ENCODE measurements around the gene FAM89B.
A peak's percentile ranks its signal among the peaks of the same experiment; 100 is the strongest.
"Not testable (repeated sequence)": the region's sequence is repeated elsewhere in the genome, so short reads cannot be mapped to it uniquely, and the experiment has no call there.

FAM89B gene

GRCh38 chr11:65572356-65573051 is at the start of gene FAM89B:
FAM89B (plus strand) TSS chr11:65572538; CDS start chr11:65572670, 132 bp downstream.
- DNase-seq, result peak; percentile 94

GRCh38 chr11:65522718-65523630 is 49.4 kb upstream of the FAM89B start:
- DNase-seq, result not testable (repeated sequence)

GRCh38 chr11:65523631-65523968 is 48.7 kb upstream of the FAM89B start:
- DNase-seq, result not testable (repeated sequence)

- no peak for DNase-seq
Observed at GRCh38 chr11:65524014-65524740, 48.2 kb upstream of the FAM89B start.

- DNase-seq, result peak; percentile 82
Observed at GRCh38 chr11:65524741-65525545, 47.4 kb upstream of the FAM89B start, which contains the start of gene SCYL1. SCYL1 (plus strand) TSS chr11:65525083; CDS start chr11:65525154, 71 bp downstream.

GRCh38 chr11:65525546-65526480 is 46.5 kb upstream of the FAM89B start:
- DNase-seq, result no peak

GRCh38 chr11:65526744-65527143 is 45.6 kb upstream of the FAM89B start:
- DNase-seq, result no peak

GRCh38 chr11:65528819-65529350 is 43.5 kb upstream of the FAM89B start:
- DNase-seq, result no peak

- DNase-seq, result no peak
Observed at GRCh38 chr11:65529475-65530156, 42.7 kb upstream of the FAM89B start.

GRCh38 chr11:65530157-65530496 is 42.2 kb upstream of the FAM89B start:
- DNase-seq, result peak; percentile 44

GRCh38 chr11:65532388-65533064 is 39.8 kb upstream of the FAM89B start:
- no peak for DNase-seq

GRCh38 chr11:65535102-65535501 is 37.2 kb upstream of the FAM89B start:
- DNase-seq, result no peak

- no peak for DNase-seq
Observed at GRCh38 chr11:65536412-65537295, 35.7 kb upstream of the FAM89B start.

GRCh38 chr11:65537296-65537597 is 35.1 kb upstream of the FAM89B start:
- DNase-seq, result no peak

- DNase-seq, result no peak
Observed at GRCh38 chr11:65537620-65538231, 34.6 kb upstream of the FAM89B start.

GRCh38 chr11:65538232-65538914 is 34.0 kb upstream of the FAM89B start:
- DNase-seq, result no peak

GRCh38 chr11:65538915-65539743 is 33.2 kb upstream of the FAM89B start:
- DNase-seq, result no peak

All from activated CD4-positive, alpha-beta T cell treated with anti-CD3 and anti-CD28 coated beads for 48 hours (primary cell).